Fibroblast of lung (primary cell): ENCODE measurements around the gene FRAT2. TPM values are rescaled to one million over a fixed set of nuclear protein-coding genes. Genes with fewer than 3 reads are reported as not detected.

ENCODE experiments used
- DNase-seq, 2 donors: peaks; one replicate each; pipeline versions ENCODE4 v3.0.0 to v3.0.0-alpha.2; 2010; ENCODE audit warnings: low read depth in 2 of 2
- H2AFZ ChIP-seq: 2 replicates; pipeline ENCODE4 v1.5.1; 2012; ENCODE audit warnings: low read length, control low read depth, inconsistent platforms
- H3K27ac ChIP-seq: 2 replicates; pipeline ENCODE4 v1.5.1; 2011; ENCODE audit warnings: low read length, control low read depth; ENCODE audit not compliant: insufficient read depth
- H3K27me3 ChIP-seq: 2 replicates; pipeline ENCODE4 v1.5.1; 2011; ENCODE audit warnings: mild to moderate bottlenecking, low read length; ENCODE audit not compliant: control insufficient read depth, insufficient read depth
- H3K36me3 ChIP-seq: 2 replicates; pipeline ENCODE4 v1.5.1; 2011; ENCODE audit warnings: low read length; ENCODE audit not compliant: control insufficient read depth, insufficient read depth
- H3K4me1 ChIP-seq: 2 replicates; pipeline ENCODE4 v1.5.1; 2011; ENCODE audit warnings: low read length; ENCODE audit not compliant: control insufficient read depth, insufficient read depth; ENCODE audit errors: extremely low read depth
- H3K4me2 ChIP-seq: 2 replicates; pipeline ENCODE4 v1.5.1; 2011; ENCODE audit warnings: low read length, control low read depth; ENCODE audit not compliant: insufficient read depth; ENCODE audit errors: extremely low read depth
- H3K4me3 ChIP-seq, 4 experiments: fragments of 200-600 bp in 1 of 4; sonication (generic) in 1 of 4; replicated peaks in 1 of 4; 2 replicates each; pipeline ENCODE4 v1.5.1; 2011 to 2016; ENCODE audit warnings: low read length in 4 of 4, low read depth in 3 of 4, mild to moderate bottlenecking in 3 of 4, control low read depth in 2 of 4, inconsistent platforms in 1 of 4, mixed read lengths in 1 of 4; ENCODE audit not compliant: insufficient read depth in 1 of 4; ENCODE audit errors: control extremely low read depth in 1 of 4
- H3K79me2 ChIP-seq: 2 replicates; pipeline ENCODE4 v1.5.1; 2012; ENCODE audit warnings: mild to moderate bottlenecking, low read length, inconsistent platforms; ENCODE audit not compliant: control insufficient read depth, insufficient read depth
- H3K9ac ChIP-seq: 2 replicates; pipeline ENCODE4 v1.5.1; 2011; ENCODE audit warnings: mild to moderate bottlenecking, low read length, control low read depth; ENCODE audit not compliant: insufficient read depth
- H3K9me3 ChIP-seq: 2 replicates; pipeline ENCODE4 v1.5.1; 2012; ENCODE audit warnings: low read depth, low read length; ENCODE audit not compliant: control insufficient read depth, insufficient read depth
- H4K20me1 ChIP-seq: 2 replicates; pipeline ENCODE4 v1.5.1; 2011; ENCODE audit warnings: low read length; ENCODE audit not compliant: control insufficient read depth, insufficient read depth; ENCODE audit errors: extremely low read depth
- EZH2 ChIP-seq: IDR thresholded peaks from 2 replicates; pipeline ENCODE4 v1.5.1; 2012; ENCODE audit warnings: low read length, control low read depth, mild to moderate bottlenecking; ENCODE audit errors: missing control alignments
- polyA plus RNA-seq, 2 donors: library from polyadenylated mRNA; depleted of rRNA in 1 of 2; stranded (reverse) in 1 of 2; unstranded in 1 of 2; fragments of >200 nt; gene quantifications; 2 replicates each; pipeline ENCODE4 v1.2.1, GENCODE V29; 2011 to 2012; ENCODE audit warnings: missing spikeins in 1 of 2
- total RNA-seq: library from RNA; depleted of rRNA; stranded (reverse); fragments of >200 nt; gene quantifications from 2 replicates; pipeline ENCODE4 v1.2.1, GENCODE V29; 2014
- TF ChIP-seq, protein P1 (sequence below), 2 donors: IDR thresholded peaks in 1 of 2; conservative IDR thresholded peaks in 1 of 2; 1 replicate in 1 of 2; 2 replicates in 1 of 2; pipeline ENCODE4 v1.5.1; 2011 to 2012; ENCODE audit warnings: low read length in 2 of 2, control low read depth in 1 of 2, inconsistent platforms in 1 of 2, low read depth in 1 of 2, mild to moderate bottlenecking in 1 of 2

The FRAT2 gene
- total and polyA plus RNA-seq, 2 donors (not counting 1 experiment from before 2014, with no cell fraction given), result 2.0 to 5.3 TPM

- peak overlapping the region; percentile 35 to 73 (median 58) for H3K4me3 ChIP-seq
- H3K9ac ChIP-seq, result peak overlapping the region; percentile 100
- DNase-seq, result no peak
These were observed 14.7 kb downstream of the FRAT2 start for GRCh38 chr10:97319671-97320479.

DNA sequence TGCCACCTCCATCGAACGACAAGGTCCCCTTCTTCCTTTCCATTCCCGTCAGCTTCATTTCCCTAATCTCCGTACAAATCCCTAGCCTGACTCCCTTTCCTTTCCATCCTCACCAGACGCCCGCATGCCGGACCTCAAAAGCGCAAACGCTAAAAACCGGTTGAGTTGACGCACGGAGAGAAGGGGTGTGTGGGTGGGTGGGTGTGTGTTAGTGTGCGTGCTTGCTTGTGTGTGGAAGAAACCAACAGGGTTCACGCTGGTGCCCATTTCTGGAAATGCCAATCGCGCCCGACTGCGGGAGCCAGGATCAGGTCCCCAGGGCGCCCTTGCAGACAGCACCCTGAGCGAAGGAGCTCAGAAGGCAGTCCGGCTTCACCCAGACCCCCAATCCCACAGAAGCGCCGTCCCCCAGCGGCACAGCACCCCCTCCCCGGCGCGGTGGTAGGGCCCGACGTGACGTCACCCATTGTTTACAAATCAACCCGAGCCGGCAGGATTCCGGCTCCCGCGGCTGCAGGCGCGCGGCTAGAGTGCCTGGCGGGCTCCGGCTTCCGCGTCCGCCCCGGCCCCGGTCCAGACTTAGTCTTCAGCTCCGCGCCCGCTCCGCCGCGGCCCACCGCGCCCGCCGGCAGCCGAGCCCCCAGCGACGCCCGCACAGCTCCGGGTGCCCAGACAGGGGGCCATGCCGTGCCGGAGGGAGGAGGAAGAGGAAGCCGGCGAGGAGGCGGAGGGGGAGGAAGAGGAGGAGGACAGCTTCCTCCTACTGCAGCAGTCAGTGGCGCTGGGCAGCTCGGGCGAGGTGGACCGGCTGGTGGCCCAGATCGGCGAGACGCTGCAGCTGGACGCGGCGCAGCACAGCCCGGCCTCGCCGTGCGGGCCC lies 15.5 kb downstream of the FRAT2 start, which contains the start of gene FRAT1:
Gene FRAT1, plus strand, starts transcription at position 500 of the 880 bp plus-strand sequence. Its CDS starts 183 bp downstream, at position 683.
- H3K36me3 ChIP-seq, result no peaks in the 10 kb centered on the region
- H4K20me1 ChIP-seq, result no peaks in the 10 kb centered on the region
- peak within 1 kb of the TSS; percentile 97 for H3K4me2 ChIP-seq
- H3K4me3 ChIP-seq, result peak within 1 kb of the TSS; percentile 70 to 82 (median 72)
- H3K4me1 ChIP-seq, result peaks cover 4% of the 10 kb centered on the region
- no peak for TF ChIP-seq EZH2
- TF ChIP-seq, protein P1, sequence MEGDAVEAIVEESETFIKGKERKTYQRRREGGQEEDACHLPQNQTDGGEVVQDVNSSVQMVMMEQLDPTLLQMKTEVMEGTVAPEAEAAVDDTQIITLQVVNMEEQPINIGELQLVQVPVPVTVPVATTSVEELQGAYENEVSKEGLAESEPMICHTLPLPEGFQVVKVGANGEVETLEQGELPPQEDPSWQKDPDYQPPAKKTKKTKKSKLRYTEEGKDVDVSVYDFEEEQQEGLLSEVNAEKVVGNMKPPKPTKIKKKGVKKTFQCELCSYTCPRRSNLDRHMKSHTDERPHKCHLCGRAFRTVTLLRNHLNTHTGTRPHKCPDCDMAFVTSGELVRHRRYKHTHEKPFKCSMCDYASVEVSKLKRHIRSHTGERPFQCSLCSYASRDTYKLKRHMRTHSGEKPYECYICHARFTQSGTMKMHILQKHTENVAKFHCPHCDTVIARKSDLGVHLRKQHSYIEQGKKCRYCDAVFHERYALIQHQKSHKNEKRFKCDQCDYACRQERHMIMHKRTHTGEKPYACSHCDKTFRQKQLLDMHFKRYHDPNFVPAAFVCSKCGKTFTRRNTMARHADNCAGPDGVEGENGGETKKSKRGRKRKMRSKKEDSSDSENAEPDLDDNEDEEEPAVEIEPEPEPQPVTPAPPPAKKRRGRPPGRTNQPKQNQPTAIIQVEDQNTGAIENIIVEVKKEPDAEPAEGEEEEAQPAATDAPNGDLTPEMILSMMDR (conservative IDR thresholded peaks at IDR 0.05 in 1 of 2, IDR thresholded peaks at IDR 0.05 in 1 of 2; ENCODE audit: low read depth in 1 of 2, low read length in 2 of 2), result no peak
- H3K9me3 ChIP-seq, result no peaks in the 10 kb centered on the region
- H3K27me3 ChIP-seq, result no peaks in the 10 kb centered on the region
- H3K79me2 ChIP-seq, result no peaks in the 10 kb centered on the region
- peak within 1 kb of the TSS; percentile 100 for H3K9ac ChIP-seq
- H3K27ac ChIP-seq, result peak within 1 kb of the TSS; percentile 100
- H2AFZ ChIP-seq, result peak within 1 kb of the TSS; percentile 99
- peak; percentile 92 for DNase-seq

More at GRCh38 chr10:97319671-97320479, 14.7 kb downstream of the FRAT2 start:
- Histone ChIP-seq H3K4me1 (peaks cover 4% of the 10 kb centered on the region), H4K20me1 (no peaks in the 10 kb centered on the region), H3K36me3 (no peaks in the 10 kb centered on the region), H3K27me3 (no peaks in the 10 kb centered on the region), H3K9me3 (no peaks in the 10 kb centered on the region), H3K79me2 (no peaks in the 10 kb centered on the region), H3K27ac (peak overlapping the region; percentile 100), H2AFZ (peak overlapping the region; percentile 64), H3K4me2 (peak overlapping the region; percentile 69)
- no peak for TF ChIP-seq EZH2
- TF ChIP-seq, protein P1 (conservative IDR thresholded peaks at IDR 0.05 in 1 of 2, IDR thresholded peaks at IDR 0.05 in 1 of 2; ENCODE audit: low read depth in 1 of 2, low read length in 2 of 2), result no peak

- H3K36me3 ChIP-seq, result no peaks in the 10 kb centered on the region
- H4K20me1 ChIP-seq, result no peaks in the 10 kb centered on the region
- no peak overlapping the region for H3K4me3 ChIP-seq
- H3K79me2 ChIP-seq, result no peaks in the 10 kb centered on the region
- no peaks in the 10 kb centered on the region for H3K9me3 ChIP-seq
- no peak for DNase-seq
- H2AFZ ChIP-seq, result no peak overlapping the region
- no peak overlapping the region for H3K9ac ChIP-seq
- TF ChIP-seq, protein P1 (conservative IDR thresholded peaks at IDR 0.05 in 1 of 2, IDR thresholded peaks at IDR 0.05 in 1 of 2; ENCODE audit: low read depth in 1 of 2, low read length in 2 of 2), result no peak
- no peak for TF ChIP-seq EZH2
- H3K4me2 ChIP-seq, result no peak overlapping the region
- peaks cover 3% of the 10 kb centered on the region for H3K27me3 ChIP-seq
- no peaks in the 10 kb centered on the region for H3K4me1 ChIP-seq
- H3K27ac ChIP-seq, result no peak overlapping the region
These were observed 19.9 kb downstream of the FRAT2 start for GRCh38 chr10:97314671-97315070.
